MM.1S (cell line): ENCODE results near the gene COL5A1.

Source experiments
- CTCF ChIP-seq: fragments of 300-600 bp; sonication (generic); IDR thresholded peaks from 2 replicates; pipeline ENCODE4 v1.5.1; 2016; ENCODE audit warnings: antibody characterized with exemption, low read length, mixed read lengths
- EZH2 ChIP-seq: fragments of 300-600 bp; sonication (generic); optimal IDR thresholded peaks from 2 replicates; pipeline ENCODE3; 2017; ENCODE audit warnings: low read depth, mild to moderate bottlenecking, antibody characterized with exemption, low read length, mixed read lengths

- TF ChIP-seq CTCF (no peak), EZH2 (no peak)
These were observed 151.0 kb downstream of the COL5A1 start for GRCh38 chr9:134792627-134793026.
